HepG2 (cell line): ENCODE data around the gene CSNK2B. TPM values are rescaled to one million over a fixed set of nuclear protein-coding genes. Genes with fewer than 3 reads are reported as not detected.
A peak's percentile ranks its signal among the peaks of the same experiment; 100 is the strongest.

Experiments used
- BCLAF1 ChIP-seq: fragments of 450-650 bp; IDR thresholded peaks from 2 replicates; pipeline ENCODE4 v1.6.1; 2017; ENCODE audit warnings: mild to moderate bottlenecking
- BHLHE40 ChIP-seq: IDR thresholded peaks from 2 replicates; pipeline ENCODE4 v1.6.1; 2011; ENCODE audit warnings: low read length, improper control_type of control experiment
- BORCS8-MEF2B ChIP-seq: sonication (generic); formaldehyde crosslinking; IDR thresholded peaks from 2 replicates; pipeline ENCODE4 v1.8.0; 2022; ENCODE audit warnings: mild to moderate bottlenecking, missing genetic modification reagents
- BRD4 ChIP-seq: sonication (generic); formaldehyde crosslinking; IDR thresholded peaks from 2 replicates; pipeline ENCODE4 v1.4.0; 2020; ENCODE audit warnings: missing genetic modification reagents
- JUNB ChIP-seq: sonication (generic); formaldehyde crosslinking; IDR thresholded peaks from 2 replicates; pipeline ENCODE4 v1.8.0; 2022; ENCODE audit warnings: missing genetic modification reagents, mild to moderate bottlenecking, borderline replicate concordance
- NFE2L2 ChIP-seq: fragments of 150-350 bp; IDR thresholded peaks from 2 replicates; pipeline ENCODE4 v1.6.1; 2014; ENCODE audit warnings: low read length
- PTBP1 ChIP-seq: fragments of 200-400 bp; formaldehyde crosslinking; IDR thresholded peaks from 2 replicates; pipeline ENCODE4 v1.6.1; 2018; ENCODE audit warnings: low read length, low read depth; ENCODE audit not compliant: poor library complexity, severe bottlenecking
- RBM39 ChIP-seq: fragments of 200-400 bp; formaldehyde crosslinking; IDR thresholded peaks from one replicate; pipeline ENCODE4 v1.6.1; 2018; ENCODE audit warnings: antibody characterized with exemption, mild to moderate bottlenecking, low read depth, low read length; ENCODE audit not compliant: poor library complexity, severe bottlenecking
- SIX4 ChIP-seq: sonication (generic); formaldehyde crosslinking; IDR thresholded peaks from 2 replicates; pipeline ENCODE4 v1.4.0; 2020; ENCODE audit warnings: missing genetic modification reagents
- SMC3 ChIP-seq: IDR thresholded peaks from 2 replicates; pipeline ENCODE4 v1.6.1; 2011; ENCODE audit warnings: low read length, improper control_type of control experiment
- SP140L ChIP-seq: sonication (generic); formaldehyde crosslinking; IDR thresholded peaks from 2 replicates; pipeline ENCODE4 v1.4.0; 2020; ENCODE audit warnings: missing genetic modification reagents, borderline replicate concordance
- ZBTB44 ChIP-seq: sonication (generic); formaldehyde crosslinking; IDR thresholded peaks from 2 replicates; pipeline ENCODE4 v1.4.0; 2020; ENCODE audit warnings: missing genetic modification reagents
- ZFP91 ChIP-seq: sonication (generic); formaldehyde crosslinking; IDR thresholded peaks from 2 replicates; pipeline ENCODE4 v1.9.0; 2022; ENCODE audit warnings: missing genetic modification reagents, mild to moderate bottlenecking, borderline replicate concordance
- ZNF317 ChIP-seq: sonication (generic); formaldehyde crosslinking; IDR thresholded peaks from 2 replicates; pipeline ENCODE4 v1.5.0; 2020; ENCODE audit warnings: mild to moderate bottlenecking, missing genetic modification reagents
- ZNF431 ChIP-seq: sonication (generic); formaldehyde crosslinking; IDR thresholded peaks from 2 replicates; pipeline ENCODE4 v1.9.0; 2022; ENCODE audit warnings: missing genetic modification reagents, low read depth, mild to moderate bottlenecking, borderline replicate concordance
- ZNF446 ChIP-seq: sonication (generic); formaldehyde crosslinking; IDR thresholded peaks from 2 replicates; pipeline ENCODE4 v1.5.0; 2020; ENCODE audit warnings: mild to moderate bottlenecking, missing genetic modification reagents
- polyA plus RNA-seq, 8 experiments: library from polyadenylated mRNA; depleted of rRNA in 3 of 8; stranded (reverse) in 7 of 8; unstranded in 1 of 8; fragments of >200 nt; fragmentation: Illumina TruSeq in 4 of 8; extraction: Trizol in 4 of 8; gene quantifications; 2 replicates each; pipeline versions ENCODE4 v1.2.1 to v1.2.3, GENCODE V29; 2011 to 2016; ENCODE audit warnings: low read depth in 4 of 8, missing spikeins in 1 of 8, mixed read lengths in 1 of 8; ENCODE audit not compliant: insufficient read depth in 1 of 8
- total RNA-seq, 5 experiments: library from RNA; depleted of rRNA; stranded (reverse); fragments of >200 nt; fragmentation: Illumina TruSeq; extraction: Trizol; gene quantifications; 2 replicates each; pipeline ENCODE4 v1.2.3, GENCODE V29; 2016; ENCODE audit warnings: low read depth in 1 of 5
- TF ChIP-seq, protein P1 (sequence below): fragments of 450-650 bp; IDR thresholded peaks from 2 replicates; pipeline ENCODE4 v1.6.1; 2017
- TF ChIP-seq, protein P2 (sequence below): sonication (generic); formaldehyde crosslinking; IDR thresholded peaks from 2 replicates; pipeline ENCODE4 v1.4.0; 2020; ENCODE audit warnings: low read depth, mild to moderate bottlenecking, missing genetic modification reagents
- TF ChIP-seq, protein P3 (sequence below): sonication (generic); formaldehyde crosslinking; IDR thresholded peaks from 2 replicates; pipeline ENCODE4 v1.4.0; 2020; ENCODE audit warnings: mild to moderate bottlenecking, missing genetic modification reagents

Gene CSNK2B
- total and polyA plus RNA-seq, 2 of the 13 experiments (the other 11 are each of a cell fraction or from before 2014, with no cell fraction given): 111 to 296 TPM

- TF ChIP-seq, protein P1, sequence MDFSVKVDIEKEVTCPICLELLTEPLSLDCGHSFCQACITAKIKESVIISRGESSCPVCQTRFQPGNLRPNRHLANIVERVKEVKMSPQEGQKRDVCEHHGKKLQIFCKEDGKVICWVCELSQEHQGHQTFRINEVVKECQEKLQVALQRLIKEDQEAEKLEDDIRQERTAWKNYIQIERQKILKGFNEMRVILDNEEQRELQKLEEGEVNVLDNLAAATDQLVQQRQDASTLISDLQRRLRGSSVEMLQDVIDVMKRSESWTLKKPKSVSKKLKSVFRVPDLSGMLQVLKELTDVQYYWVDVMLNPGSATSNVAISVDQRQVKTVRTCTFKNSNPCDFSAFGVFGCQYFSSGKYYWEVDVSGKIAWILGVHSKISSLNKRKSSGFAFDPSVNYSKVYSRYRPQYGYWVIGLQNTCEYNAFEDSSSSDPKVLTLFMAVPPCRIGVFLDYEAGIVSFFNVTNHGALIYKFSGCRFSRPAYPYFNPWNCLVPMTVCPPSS: no peak
- TF ChIP-seq, protein P2, sequence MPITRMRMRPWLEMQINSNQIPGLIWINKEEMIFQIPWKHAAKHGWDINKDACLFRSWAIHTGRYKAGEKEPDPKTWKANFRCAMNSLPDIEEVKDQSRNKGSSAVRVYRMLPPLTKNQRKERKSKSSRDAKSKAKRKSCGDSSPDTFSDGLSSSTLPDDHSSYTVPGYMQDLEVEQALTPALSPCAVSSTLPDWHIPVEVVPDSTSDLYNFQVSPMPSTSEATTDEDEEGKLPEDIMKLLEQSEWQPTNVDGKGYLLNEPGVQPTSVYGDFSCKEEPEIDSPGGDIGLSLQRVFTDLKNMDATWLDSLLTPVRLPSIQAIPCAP (CRISPR knock-in tag): no peak
- TF ChIP-seq RBM39: no peak
- TF ChIP-seq BHLHE40: peak; percentile 88
- TF ChIP-seq PTBP1: peak; percentile 25
- 0 out of 2 replicates have a peak, but pooled peaks have one; percentile 39 for TF ChIP-seq BRD4
- TF ChIP-seq ZNF317 (CRISPR knock-in tag): no peak
- 0 out of 2 replicates have a peak, but pooled peaks have one; percentile 15 for TF ChIP-seq SP140L (CRISPR knock-in tag)
- no peak for TF ChIP-seq BCLAF1
- TF ChIP-seq SMC3: peak; percentile 6; the same call in 1 of the 2 replicates
- TF ChIP-seq SIX4 (CRISPR knock-in tag): no peak
- TF ChIP-seq NFE2L2: no peak
- TF ChIP-seq, protein P3, sequence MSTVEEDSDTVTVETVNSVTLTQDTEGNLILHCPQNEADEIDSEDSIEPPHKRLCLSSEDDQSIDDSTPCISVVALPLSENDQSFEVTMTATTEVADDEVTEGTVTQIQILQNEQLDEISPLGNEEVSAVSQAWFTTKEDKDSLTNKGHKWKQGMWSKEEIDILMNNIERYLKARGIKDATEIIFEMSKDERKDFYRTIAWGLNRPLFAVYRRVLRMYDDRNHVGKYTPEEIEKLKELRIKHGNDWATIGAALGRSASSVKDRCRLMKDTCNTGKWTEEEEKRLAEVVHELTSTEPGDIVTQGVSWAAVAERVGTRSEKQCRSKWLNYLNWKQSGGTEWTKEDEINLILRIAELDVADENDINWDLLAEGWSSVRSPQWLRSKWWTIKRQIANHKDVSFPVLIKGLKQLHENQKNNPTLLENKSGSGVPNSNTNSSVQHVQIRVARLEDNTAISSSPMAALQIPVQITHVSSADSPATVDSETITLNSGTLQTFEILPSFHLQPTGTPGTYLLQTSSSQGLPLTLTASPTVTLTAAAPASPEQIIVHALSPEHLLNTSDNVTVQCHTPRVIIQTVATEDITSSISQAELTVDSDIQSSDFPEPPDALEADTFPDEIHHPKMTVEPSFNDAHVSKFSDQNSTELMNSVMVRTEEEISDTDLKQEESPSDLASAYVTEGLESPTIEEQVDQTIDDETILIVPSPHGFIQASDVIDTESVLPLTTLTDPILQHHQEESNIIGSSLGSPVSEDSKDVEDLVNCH (CRISPR knock-in tag): peak; percentile 46
- TF ChIP-seq BORCS8-MEF2B (CRISPR knock-in tag): 0 out of 2 replicates have a peak, but pooled peaks have one; percentile 64
- no peak for TF ChIP-seq ZFP91
- no peak; the same call in 1 of the 2 replicates for TF ChIP-seq ZNF446
- no peak for TF ChIP-seq ZBTB44 (CRISPR knock-in tag)
- TF ChIP-seq JUNB: peak; percentile 26; the same call in 1 of the 2 replicates
- no peak for TF ChIP-seq ZNF431 (CRISPR knock-in tag)
These were observed 14.2 kb upstream of the CSNK2B start (continued) for GRCh38 chr6:31651602-31652191.
